ENCODE data around the gene ARVCF.

GRCh38 chr22:20012741-20013331 lies 3.8 kb downstream of the ARVCF start:
- TF ChIP-seq CTCF (conservative IDR thresholded peaks at IDR 0.05 in 1 of 2, IDR thresholded peaks at IDR 0.05 in 1 of 2; ENCODE audit: extremely low read depth in 1 of 2, insufficient read depth in 1 of 2, low read depth in 1 of 2, low read length in 2 of 2) = no peak
- no peak for TF ChIP-seq EZH2 (IDR thresholded peaks at IDR 0.05; ENCODE audit: borderline replicate concordance, low read length)

Measured in mammary epithelial cell (primary cell).